LNCAP (cell line): Measurements from ENCODE around the gene UHRF2.

Experiments used
- TF ChIP-seq, protein P1 (sequence below): fragments of 450-650 bp; IDR thresholded peaks from 2 replicates; pipeline ENCODE4 v1.5.1; 2017; ENCODE audit warnings: mild to moderate bottlenecking

UHRF2 gene

GRCh38 chr9:6479959-6480358 lies 67.0 kb downstream of the UHRF2 start:
- TF ChIP-seq, protein P1, sequence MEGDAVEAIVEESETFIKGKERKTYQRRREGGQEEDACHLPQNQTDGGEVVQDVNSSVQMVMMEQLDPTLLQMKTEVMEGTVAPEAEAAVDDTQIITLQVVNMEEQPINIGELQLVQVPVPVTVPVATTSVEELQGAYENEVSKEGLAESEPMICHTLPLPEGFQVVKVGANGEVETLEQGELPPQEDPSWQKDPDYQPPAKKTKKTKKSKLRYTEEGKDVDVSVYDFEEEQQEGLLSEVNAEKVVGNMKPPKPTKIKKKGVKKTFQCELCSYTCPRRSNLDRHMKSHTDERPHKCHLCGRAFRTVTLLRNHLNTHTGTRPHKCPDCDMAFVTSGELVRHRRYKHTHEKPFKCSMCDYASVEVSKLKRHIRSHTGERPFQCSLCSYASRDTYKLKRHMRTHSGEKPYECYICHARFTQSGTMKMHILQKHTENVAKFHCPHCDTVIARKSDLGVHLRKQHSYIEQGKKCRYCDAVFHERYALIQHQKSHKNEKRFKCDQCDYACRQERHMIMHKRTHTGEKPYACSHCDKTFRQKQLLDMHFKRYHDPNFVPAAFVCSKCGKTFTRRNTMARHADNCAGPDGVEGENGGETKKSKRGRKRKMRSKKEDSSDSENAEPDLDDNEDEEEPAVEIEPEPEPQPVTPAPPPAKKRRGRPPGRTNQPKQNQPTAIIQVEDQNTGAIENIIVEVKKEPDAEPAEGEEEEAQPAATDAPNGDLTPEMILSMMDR: no peak

GRCh38 chr9:6484210-6484609 lies 71.2 kb downstream of the UHRF2 start:
- TF ChIP-seq, protein P1: no peak

GRCh38 chr9:6488395-6488794 lies 75.4 kb downstream of the UHRF2 start:
- TF ChIP-seq, protein P1: no peak

GRCh38 chr9:6489099-6489498 lies 76.1 kb downstream of the UHRF2 start:
- TF ChIP-seq, protein P1: no peak

GRCh38 chr9:6490863-6491262 lies 77.9 kb downstream of the UHRF2 start:
- TF ChIP-seq, protein P1: no peak

- TF ChIP-seq, protein P1: no peak
Observed at GRCh38 chr9:6495466-6495865, 82.5 kb downstream of the UHRF2 start.

DNA sequence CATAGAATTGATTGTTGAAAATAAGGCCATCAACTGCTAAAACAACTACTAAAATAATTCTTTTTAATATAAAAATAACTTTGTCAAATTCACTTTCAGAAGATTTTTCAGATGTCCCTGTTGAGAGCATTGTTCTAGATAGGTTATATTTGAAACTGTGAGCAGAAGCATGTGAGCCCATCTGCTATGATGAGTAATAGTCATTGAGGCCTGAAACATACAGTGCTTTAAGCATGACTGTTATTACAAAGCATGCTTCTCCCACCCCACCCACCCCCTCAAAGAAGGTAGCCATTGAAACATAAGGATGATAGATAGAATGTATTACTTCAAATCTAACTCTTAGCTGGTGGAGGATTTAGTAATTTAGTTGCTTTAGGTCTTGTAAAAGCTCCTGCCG lies 86.0 kb downstream of the UHRF2 start:
- TF ChIP-seq, protein P1: no peak

DNA sequence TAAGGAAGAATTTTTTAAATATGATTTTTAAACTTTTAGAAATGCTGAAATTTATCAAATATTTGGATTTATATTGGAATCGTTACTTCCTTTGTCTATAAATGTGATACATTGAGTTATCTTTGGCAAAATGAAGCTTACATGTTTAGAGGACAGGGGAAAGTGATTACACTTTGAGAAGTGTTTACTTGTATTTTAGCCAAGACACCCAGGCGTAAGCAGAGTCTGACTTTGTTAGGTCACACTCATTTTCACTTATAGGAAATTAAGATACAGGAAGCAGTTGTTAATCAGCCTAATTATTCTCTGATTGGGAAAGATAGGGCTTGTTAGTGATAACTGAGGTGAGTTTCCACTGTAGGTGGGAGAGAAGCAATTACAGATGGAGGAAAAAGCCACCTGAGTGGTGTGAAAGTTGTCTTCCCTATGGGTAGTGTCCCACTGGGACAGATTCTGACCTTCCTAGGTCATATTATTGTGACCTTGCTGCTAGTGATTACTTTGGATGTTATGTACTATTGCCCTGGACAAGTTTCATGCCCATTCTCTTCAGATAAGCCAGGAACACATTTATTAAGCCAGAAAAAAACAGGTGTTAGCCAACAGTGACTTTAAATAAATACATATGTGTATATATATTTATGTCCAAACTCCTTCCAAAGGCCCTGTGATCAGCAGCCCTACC lies 88.7 kb downstream of the UHRF2 start:
- TF ChIP-seq, protein P1: no peak
